ENCODE measurements around the gene STK4. TPM values are rescaled to one million over a fixed set of nuclear protein-coding genes. Genes with fewer than 3 reads are reported as not detected.

Gene STK4
- total RNA-seq, 1 experiment from 2014 or later, result 60.9 TPM

GRCh38 chr20:45115386-45115774 is 149.1 kb downstream of the STK4 start:
- Histone ChIP-seq H3K27ac (no peak overlapping the region), H3K4me1 (replicated peaks; ENCODE audit: insufficient read depth) (no peaks in the 10 kb centered on the region), H2AFZ (no peak overlapping the region), H4K20me1 (ENCODE audit: insufficient read depth) (no peaks in the 10 kb centered on the region), H3F3A (ENCODE audit: insufficient read depth, low read depth) (no peaks in the 10 kb centered on the region), H3K4me3 (no peak overlapping the region), H3K9me2 (ENCODE audit: insufficient read depth) (no peaks in the 10 kb centered on the region), H3K36me3 (ENCODE audit: low read depth) (no peaks in the 10 kb centered on the region), H3K4me2 (no peak overlapping the region), H3K79me2 (ENCODE audit: low read depth) (no peaks in the 10 kb centered on the region), H3K27me3 (ENCODE audit: insufficient read depth, low read depth) (no peaks in the 10 kb centered on the region), H3K9me3 (ENCODE audit: insufficient read depth, low read depth) (no peaks in the 10 kb centered on the region)
- no peak for DNase-seq
- POLR2A ChIA-PET (ENCODE audit: unreplicated experiment), result no interaction called here
- CTCF ChIA-PET, result interaction anchor here (0.6 to 1.4 kb wide), 3 partner anchors 9 to 130 kb away, joined by 3 to 6 read pairs (median 3); no protein-coding TSS in a partner anchor
- no TSS peak for BruUV-seq (replicated peaks)
- TF ChIP-seq CTCF (conservative IDR thresholded peaks at IDR 0.05) (no peak), EZH2 (IDR thresholded peaks at IDR 0.05; ENCODE audit: low read depth) (no peak)
- intact Hi-C loops (cut with micrococcal nuclease; ENCODE audit: unreplicated experiment), result no loop called here

- Histone ChIP-seq H3K79me2 (ENCODE audit: low read depth) (no peaks in the 10 kb centered on the region), H3K27ac (no peak overlapping the region), H3F3A (ENCODE audit: insufficient read depth, low read depth) (no peaks in the 10 kb centered on the region), H3K4me1 (replicated peaks; ENCODE audit: insufficient read depth) (no peaks in the 10 kb centered on the region), H4K20me1 (ENCODE audit: insufficient read depth) (no peaks in the 10 kb centered on the region), H3K4me3 (no peak overlapping the region), H3K4me2 (no peak overlapping the region), H3K9me3 (ENCODE audit: insufficient read depth, low read depth) (no peaks in the 10 kb centered on the region), H2AFZ (no peak overlapping the region), H3K9me2 (ENCODE audit: insufficient read depth) (no peaks in the 10 kb centered on the region), H3K36me3 (ENCODE audit: low read depth) (no peaks in the 10 kb centered on the region), H3K27me3 (ENCODE audit: insufficient read depth, low read depth) (no peaks in the 10 kb centered on the region)
- DNase-seq, result no peak
- intact Hi-C loops (cut with micrococcal nuclease; ENCODE audit: unreplicated experiment), result no loop called here
- TF ChIP-seq EZH2 (IDR thresholded peaks at IDR 0.05; ENCODE audit: low read depth), result no peak
- no peak for TF ChIP-seq CTCF (conservative IDR thresholded peaks at IDR 0.05)
- CTCF ChIA-PET, result interaction anchor here (1.2 to 1.4 kb wide), 2 partner anchors 10 to 114 kb away, joined by 3 to 6 read pairs; no protein-coding TSS in a partner anchor
- POLR2A ChIA-PET (ENCODE audit: unreplicated experiment), result no interaction called here
- BruUV-seq (replicated peaks), result no TSS peak
These were observed 149.5 kb downstream of the STK4 start for GRCh38 chr20:45115829-45116228.

GRCh38 chr20:45117581-45117980 is 151.3 kb downstream of the STK4 start:
- Histone ChIP-seq H4K20me1 (ENCODE audit: insufficient read depth) (no peaks in the 10 kb centered on the region), H3K27me3 (ENCODE audit: insufficient read depth, low read depth) (no peaks in the 10 kb centered on the region), H3K4me1 (replicated peaks; ENCODE audit: insufficient read depth) (no peaks in the 10 kb centered on the region), H2AFZ (no peak overlapping the region), H3K4me2 (no peak overlapping the region), H3K36me3 (ENCODE audit: low read depth) (no peaks in the 10 kb centered on the region), H3F3A (ENCODE audit: insufficient read depth, low read depth) (no peaks in the 10 kb centered on the region), H3K9me3 (ENCODE audit: insufficient read depth, low read depth) (no peaks in the 10 kb centered on the region), H3K79me2 (ENCODE audit: low read depth) (no peaks in the 10 kb centered on the region), H3K27ac (no peak overlapping the region), H3K9me2 (ENCODE audit: insufficient read depth) (no peaks in the 10 kb centered on the region), H3K4me3 (no peak overlapping the region)
- no TSS peak for BruUV-seq (replicated peaks)
- no peak for TF ChIP-seq CTCF (conservative IDR thresholded peaks at IDR 0.05)
- TF ChIP-seq EZH2 (IDR thresholded peaks at IDR 0.05; ENCODE audit: low read depth), result no peak
- intact Hi-C loops (cut with micrococcal nuclease; ENCODE audit: unreplicated experiment), result no loop called here
- ChIA-PET CTCF (no interaction called here), POLR2A (ENCODE audit: unreplicated experiment) (no interaction called here)
- no peak for DNase-seq
